ENCODE measurements around the gene COL9A3.

Gene COL9A3

DNA sequence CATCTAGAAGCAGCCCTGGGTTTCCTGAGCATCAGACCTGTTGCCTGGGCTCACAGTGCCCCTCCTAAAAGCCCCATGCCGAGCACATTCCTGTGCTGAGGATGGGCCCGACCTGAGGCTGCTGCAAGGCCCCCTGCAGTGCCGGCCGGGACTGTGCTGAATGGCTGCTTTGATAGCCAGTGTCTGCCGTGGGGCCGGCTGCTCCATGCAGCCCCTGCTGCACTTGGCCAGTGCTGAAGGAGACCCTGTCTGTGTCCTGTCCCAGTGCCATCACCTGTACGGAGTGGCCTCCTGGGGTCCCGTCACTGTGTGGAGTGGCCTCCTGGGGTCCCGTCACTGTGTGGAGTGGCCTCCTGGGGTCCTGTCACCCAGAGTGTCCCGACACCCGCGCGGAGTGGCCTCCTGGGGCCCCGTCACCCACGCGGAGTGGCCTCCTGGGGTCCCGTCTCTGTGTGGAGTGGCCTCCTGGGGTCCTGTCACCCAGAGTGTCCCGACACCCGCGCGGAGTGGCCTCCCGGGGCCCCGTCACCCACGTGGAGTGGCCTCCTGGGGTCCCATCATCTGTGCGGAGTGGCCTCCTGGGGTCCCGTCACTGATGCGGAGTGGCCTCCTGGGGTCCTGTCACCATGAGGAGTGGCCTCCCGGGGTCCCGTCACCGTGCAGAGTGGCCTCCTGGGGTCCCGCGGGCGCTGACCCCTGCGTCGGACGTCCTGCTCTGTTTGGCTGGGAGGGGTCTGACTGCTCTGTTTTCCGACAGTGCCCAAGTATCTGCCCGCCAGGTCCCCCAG is 7.0 kb downstream of the COL9A3 start:
- DNase-seq (ENCODE audit: low spot score), result no peak

DNA sequence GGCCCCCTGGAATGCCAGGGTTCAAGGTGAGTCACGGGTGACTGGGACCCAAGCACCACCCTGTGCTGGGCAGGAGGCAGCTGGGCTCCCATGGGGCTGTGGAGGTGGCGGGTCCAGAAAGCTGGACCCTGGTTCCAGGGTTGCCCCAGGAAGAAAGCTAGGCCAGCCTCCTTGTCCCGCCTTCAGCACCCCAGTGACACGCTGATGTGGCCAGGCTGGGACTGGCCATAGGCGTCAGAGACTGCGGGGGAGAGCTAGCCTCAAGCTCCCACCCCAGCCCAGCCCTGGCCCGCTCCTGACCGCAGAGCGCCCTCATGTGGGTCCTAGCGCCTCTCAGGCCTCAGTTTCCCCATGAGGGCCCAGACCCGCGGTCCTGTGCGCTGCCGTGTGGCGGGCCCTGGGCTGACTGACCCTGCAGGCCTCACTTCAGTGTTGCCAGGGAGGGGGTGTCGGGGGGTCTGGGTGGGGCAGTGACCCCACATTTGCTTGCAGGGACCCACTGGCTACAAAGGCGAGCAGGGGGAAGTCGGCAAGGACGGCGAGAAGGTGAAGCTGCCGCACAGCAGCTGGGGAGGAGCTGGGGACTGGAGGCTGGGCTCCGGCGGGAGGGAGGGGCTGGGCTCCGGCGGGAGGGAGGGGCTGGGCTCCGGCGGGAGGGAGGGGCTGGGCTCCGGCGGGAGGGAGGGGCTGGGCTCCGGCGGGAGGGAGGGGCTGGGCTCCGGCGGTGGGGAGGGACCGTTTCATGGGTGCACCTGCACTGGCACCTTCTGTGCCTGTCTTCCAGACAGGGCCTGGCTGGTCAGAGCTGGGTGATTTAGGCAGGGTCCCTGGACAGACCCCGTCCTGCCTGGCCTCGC is 7.9 kb downstream of the COL9A3 start:
- DNase-seq (ENCODE audit: low spot score), result no peak

GRCh38 chr20:62825333-62825985 is 8.6 kb downstream of the COL9A3 start:
- DNase-seq (ENCODE audit: low spot score), result no peak

GRCh38 chr20:62825986-62826645 is 9.3 kb downstream of the COL9A3 start:
- no peak for DNase-seq (ENCODE audit: low spot score)

- no peak for DNase-seq (ENCODE audit: low spot score)
Measured at GRCh38 chr20:62826646-62827310, 9.9 kb downstream of the COL9A3 start.

DNA sequence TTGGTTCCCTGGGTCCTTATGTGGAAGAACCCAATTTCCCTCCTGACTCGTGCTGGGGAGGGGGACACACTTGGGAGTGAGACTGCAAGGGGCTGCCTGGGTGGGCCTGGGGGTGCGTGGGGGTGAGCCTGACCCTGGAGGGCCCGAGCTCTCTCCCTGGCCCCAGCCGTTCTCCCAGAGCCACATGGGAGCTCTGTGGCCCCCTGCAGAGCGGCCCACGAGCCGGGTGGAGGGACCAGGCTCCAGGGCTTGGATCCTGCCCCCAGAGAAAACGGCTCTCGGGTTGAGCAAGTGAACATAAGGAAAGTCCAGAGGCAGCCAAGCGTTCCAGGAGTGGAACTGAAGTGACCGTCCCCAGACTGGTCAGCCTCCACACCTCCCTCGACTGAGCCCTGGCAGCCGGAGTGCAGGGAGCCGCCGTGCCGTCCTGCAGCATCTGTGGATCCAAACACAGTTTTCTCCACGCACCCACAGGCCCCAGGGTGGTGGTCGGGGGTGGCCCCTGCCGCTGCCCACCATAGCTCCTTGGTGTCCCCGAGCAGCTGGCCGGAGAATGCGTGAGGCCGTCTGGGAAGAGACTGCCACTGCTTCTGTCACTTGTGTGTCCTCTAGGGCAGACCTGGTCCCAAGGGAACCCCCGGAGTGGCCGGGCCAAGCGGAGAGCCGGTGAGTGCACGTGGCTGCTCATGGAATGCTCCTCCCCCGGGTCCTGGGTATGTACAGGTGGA is 10.6 kb downstream of the COL9A3 start:
- no peak for DNase-seq (ENCODE audit: low spot score)

GRCh38 chr20:62828051-62828450 is 11.2 kb downstream of the COL9A3 start:
- DNase-seq (ENCODE audit: low spot score), result no peak

GRCh38 chr20:62828511-62829230 is 11.8 kb downstream of the COL9A3 start:
- DNase-seq (ENCODE audit: low spot score), result no peak

GRCh38 chr20:62829231-62830230 is 12.7 kb downstream of the COL9A3 start:
- no peak for DNase-seq (ENCODE audit: low spot score)

DNA sequence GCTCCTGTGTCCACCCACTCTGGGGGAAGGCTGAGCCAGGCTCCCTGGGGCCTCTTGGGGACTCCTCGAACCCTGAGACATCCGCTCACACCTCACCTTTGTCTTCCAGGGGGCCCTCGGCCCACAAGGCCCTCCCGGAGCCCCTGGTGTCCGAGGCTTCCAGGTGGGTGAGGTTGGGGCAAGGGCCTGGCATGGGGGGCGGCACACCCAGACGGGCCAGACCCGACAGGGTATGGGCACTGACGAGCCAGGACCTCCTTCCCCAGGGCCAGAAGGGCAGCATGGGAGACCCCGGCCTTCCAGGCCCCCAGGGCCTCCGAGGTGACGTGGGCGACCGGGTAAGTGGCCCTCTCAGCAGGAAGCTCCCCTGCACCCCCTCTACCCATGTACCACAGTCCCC is 13.4 kb downstream of the COL9A3 start:
- DNase-seq (ENCODE audit: low spot score), result no peak

GRCh38 chr20:62830821-62831220 is 14.0 kb downstream of the COL9A3 start:
- DNase-seq (ENCODE audit: low spot score), result no peak

GRCh38 chr20:62831361-62831788 is 14.5 kb downstream of the COL9A3 start:
- DNase-seq (ENCODE audit: low spot score), result no peak

GRCh38 chr20:62831854-62832211 is 15.0 kb downstream of the COL9A3 start:
- DNase-seq (ENCODE audit: low spot score), result no peak

GRCh38 chr20:62832212-62832922 is 15.5 kb downstream of the COL9A3 start:
- no peak for DNase-seq (ENCODE audit: low spot score)

DNA sequence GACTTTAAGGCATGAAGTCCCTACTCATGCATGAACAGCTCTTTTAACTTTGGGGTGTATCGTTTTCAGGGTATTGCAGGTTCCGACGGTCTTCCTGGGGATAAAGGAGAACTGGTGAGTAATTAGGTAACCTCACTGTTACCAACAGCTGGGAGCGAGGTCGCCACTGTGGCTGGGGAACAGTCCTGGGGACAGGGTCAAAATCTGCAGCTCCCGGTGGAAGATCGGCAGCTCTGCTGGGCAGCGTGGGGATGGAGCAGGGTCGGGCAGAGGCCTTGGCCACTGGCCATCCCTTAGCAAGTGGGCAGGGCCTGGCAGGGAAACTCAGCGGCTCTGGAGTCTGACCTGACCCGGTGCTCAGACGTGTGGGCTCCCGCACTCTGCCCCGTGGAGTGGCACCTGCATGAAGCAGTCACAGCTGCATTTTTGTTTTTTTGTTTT is 16.1 kb downstream of the COL9A3 start:
- DNase-seq (ENCODE audit: low spot score), result no peak

- DNase-seq (ENCODE audit: low spot score), result no peak
Measured at GRCh38 chr20:62834967-62835730, 18.3 kb downstream of the COL9A3 start.

Measured in kidney capillary endothelial cell (primary cell).